Spleen (tissue), 11 donors: ENCODE measurements around the gene MARCHF2. TPM values are rescaled to one million over a fixed set of nuclear protein-coding genes. Genes with fewer than 3 reads are reported as not detected.

ENCODE experiments used
- DNase-seq: peaks from one replicate; pipeline ENCODE4 v3.0.0-alpha.2; 2020
- H3K27ac ChIP-seq, 8 donors: fragments of 200-600 bp; sonication (generic) in 7 of 8; 1 replicate in 4 of 8; 2 replicates in 4 of 8; pipeline versions ENCODE4 v1.5.0 to v1.8.0; 2016 to 2021; ENCODE audit warnings: inconsistent platforms in 4 of 8, mild to moderate bottlenecking in 4 of 8, moderate library complexity in 1 of 8
- H3K27me3 ChIP-seq, 7 donors: fragments of 200-600 bp; sonication (generic) in 6 of 7; replicated peaks in 1 of 7; 1 replicate in 4 of 7; 2 replicates in 3 of 7; pipeline versions ENCODE4 v1.5.0 to v1.8.0; 2016 to 2021; ENCODE audit warnings: inconsistent platforms in 3 of 7, mild to moderate bottlenecking in 1 of 7
- H3K36me3 ChIP-seq, 6 donors: fragments of 200-600 bp; sonication (generic) in 5 of 6; 1 replicate in 4 of 6; 2 replicates in 2 of 6; pipeline versions ENCODE4 v1.5.0 to v1.8.0; 2016 to 2021; ENCODE audit warnings: inconsistent platforms in 2 of 6
- H3K4me1 ChIP-seq, 6 donors: fragments of 200-600 bp; sonication (generic) in 5 of 6; 1 replicate in 3 of 6; 2 replicates in 3 of 6; pipeline versions ENCODE4 v1.5.0 to v1.8.0; 2016 to 2021; ENCODE audit warnings: inconsistent platforms in 3 of 6
- H3K4me3 ChIP-seq, 8 donors: fragments of 200-600 bp; sonication (generic) in 7 of 8; 1 replicate in 4 of 8; 2 replicates in 4 of 8; pipeline versions ENCODE4 v1.5.0 to v1.8.0; 2016 to 2021; ENCODE audit warnings: inconsistent platforms in 4 of 8, mild to moderate bottlenecking in 4 of 8, moderate library complexity in 2 of 8
- H3K9me3 ChIP-seq, 8 donors: fragments of 200-600 bp; sonication (generic) in 7 of 8; 1 replicate in 4 of 8; 2 replicates in 4 of 8; pipeline versions ENCODE4 v1.5.0 to v1.8.0; 2016 to 2021; ENCODE audit warnings: inconsistent platforms in 4 of 8
- CTCF ChIP-seq, 11 experiments: fragments of 200-600 bp in 7 of 11; fragments of 450-650 bp in 4 of 11; sonication (generic) in 4 of 11; IDR thresholded peaks in 8 of 11; conservative IDR thresholded peaks in 3 of 11; 1 replicate in 7 of 11; 2 replicates in 4 of 11; pipeline versions ENCODE4 v1.4.0 to v1.8.0; 2016 to 2021; ENCODE audit warnings: antibody characterized with exemption in 11 of 11, inconsistent platforms in 4 of 11, mild to moderate bottlenecking in 1 of 11
- POLR2A ChIP-seq, 3 donors: fragments of 450-650 bp; IDR thresholded peaks; one replicate each; pipeline ENCODE4 v1.5.1; 2017; ENCODE audit warnings: antibody characterized with exemption in 3 of 3, mild to moderate bottlenecking in 1 of 3
- POLR2AphosphoS5 ChIP-seq, 3 donors: sonication (generic); formaldehyde crosslinking; IDR thresholded peaks; one replicate each; pipeline ENCODE4 v1.5.1; 2017; ENCODE audit warnings: antibody characterized with exemption in 3 of 3
- WGBS, 5 donors: extraction: QIAGEN DNeasy Blood & Tissue Kit in 3 of 5; methylation state at CpG; one replicate each; pipeline versions ENCODE4 v1.1.5 to v1.1.7; 2013 to 2018; 5-methylcytosine and 5-hydroxymethylcytosine counted together
- intact Hi-C: fragments of 100-400 bp; cut with DNase I; formaldehyde crosslinking; loops from one replicate; pipeline ENCODE4 v1.15.0; 2023; ENCODE audit warnings: low total_unique reads
- polyA plus RNA-seq, 3 donors: library from polyadenylated mRNA; stranded (reverse); fragments of 200-250 nt; gene quantifications; one replicate each; pipeline ENCODE4 v1.2.1, GENCODE V29; 2013
- total RNA-seq, 7 donors: library from RNA; depleted of rRNA in 3 of 7; stranded (reverse); fragments of >200 nt in 3 of 7; fragmentation: NEBNext Ultra II Directional in 4 of 7; extraction: Animal tissue kit (Norgen Biotek cat#: 25700) in 4 of 7; gene quantifications; one replicate each; pipeline versions ENCODE4 v1.1.0 to v1.2.1, GENCODE V29; 2016 to 2021
- donor health status: healthy with polysubstance abuse.
- donor health status: DM: no; HTN: no; CAD: no; lungs with moderate emphysema.
- donor health status: DM: no; HTN: no; CAD: no.
- donor health status: Bipolar disorder and iron deficiency.
- donor health status: healthy.
- donor health status: DM: no; HTN: no; CAD: no.
- donor health status: DM: yes; HTN: yes; CAD: no.

The MARCHF2 gene
- total and polyA plus RNA-seq, 10 donors: 33.4 to 212 (median 67.2) TPM

GRCh38 chr19:8392017-8392591 lies 21.0 kb upstream of the MARCHF2 start:
- Histone ChIP-seq H3K9me3 (no peaks in the 10 kb centered on the region), H3K4me1 (peaks cover 34 to 84% (median 64%) of the 10 kb centered on the region in 6 donors), H3K27ac (peak overlapping the region; percentile 60 to 100 (median 100)), H3K27me3 (no peaks in the 10 kb centered on the region), H3K36me3 (peaks cover 0 to 37% (median 0%) of the 10 kb centered on the region in 6 donors), H3K4me3 (peak overlapping the region in 1 of 8 donors; percentile 77)
- TF ChIP-seq POLR2A (IDR thresholded peaks at IDR 0.05): no peak
- peak; percentile 7 to 32 (median 11) for TF ChIP-seq POLR2AphosphoS5 (IDR thresholded peaks at IDR 0.05)
- WGBS, 5 donors: 30 to 56% (median 44%) methylated on average over 9 to 11 of the region's 11 CpGs
- DNase-seq: no peak
- intact Hi-C loops: no loop called here

- peaks cover 0 to 45% (median 0%) of the 10 kb centered on the region in 6 donors for H3K36me3 ChIP-seq
- H3K27me3 ChIP-seq: no peaks in the 10 kb centered on the region
- intact Hi-C loops: no loop called here
- no peak overlapping the region for H3K4me3 ChIP-seq
- DNase-seq: no peak
- H3K4me1 ChIP-seq: peaks cover 34 to 92% (median 76%) of the 10 kb centered on the region in 6 donors
- H3K9me3 ChIP-seq: no peaks in the 10 kb centered on the region
- TF ChIP-seq POLR2A (IDR thresholded peaks at IDR 0.05) (no peak), CTCF (IDR thresholded peaks at IDR 0.05 in 8 of 11, conservative IDR thresholded peaks at IDR 0.05 in 3 of 11) (no peak), POLR2AphosphoS5 (IDR thresholded peaks at IDR 0.05) (peak in 1 of 3 donors; percentile 15)
- WGBS, 5 donors: 72 to 91% (median 74%) methylated on average over 7 to 8 of the region's 8 CpGs
- peak overlapping the region in 7 of 8 donors; percentile 35 to 100 (median 100) for H3K27ac ChIP-seq
Observed at GRCh38 chr19:8393192-8393870, 19.8 kb upstream of the MARCHF2 start.

DNA sequence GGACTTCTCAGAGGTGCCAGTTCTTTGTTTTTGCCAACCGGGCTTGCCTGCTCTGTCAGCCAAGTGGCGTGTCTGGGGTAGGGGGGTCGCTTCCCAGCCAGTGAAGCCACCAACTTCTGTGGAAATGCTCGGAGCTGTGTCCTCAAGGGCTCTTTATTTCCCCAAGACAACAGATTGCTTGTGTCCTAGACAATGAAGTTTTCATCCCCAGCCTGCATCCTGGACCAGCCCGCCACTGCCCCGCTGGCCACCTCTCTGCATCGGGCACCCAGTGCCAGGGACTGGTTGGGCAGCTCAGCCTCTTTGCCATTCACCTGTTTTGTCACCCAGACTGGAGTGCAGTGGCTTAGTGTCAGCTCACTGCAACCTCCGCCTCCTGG lies 19.2 kb upstream of the MARCHF2 start:
- Histone ChIP-seq H3K4me3 (no peak overlapping the region), H3K36me3 (peaks cover 0 to 50% (median 0%) of the 10 kb centered on the region in 6 donors), H3K9me3 (no peaks in the 10 kb centered on the region), H3K27ac (peak overlapping the region in 6 of 8 donors; percentile 39 to 100 (median 100)), H3K4me1 (peaks cover 34 to 92% (median 79%) of the 10 kb centered on the region in 6 donors), H3K27me3 (no peaks in the 10 kb centered on the region)
- WGBS, 5 donors: 89 to 97% (median 93%) methylated on average over 8 of the region's 8 CpGs
- DNase-seq: no peak
- TF ChIP-seq CTCF (IDR thresholded peaks at IDR 0.05 in 8 of 11, conservative IDR thresholded peaks at IDR 0.05 in 3 of 11) (no peak), POLR2A (IDR thresholded peaks at IDR 0.05) (no peak), POLR2AphosphoS5 (IDR thresholded peaks at IDR 0.05) (no peak)
- intact Hi-C loops: no loop called here

DNA sequence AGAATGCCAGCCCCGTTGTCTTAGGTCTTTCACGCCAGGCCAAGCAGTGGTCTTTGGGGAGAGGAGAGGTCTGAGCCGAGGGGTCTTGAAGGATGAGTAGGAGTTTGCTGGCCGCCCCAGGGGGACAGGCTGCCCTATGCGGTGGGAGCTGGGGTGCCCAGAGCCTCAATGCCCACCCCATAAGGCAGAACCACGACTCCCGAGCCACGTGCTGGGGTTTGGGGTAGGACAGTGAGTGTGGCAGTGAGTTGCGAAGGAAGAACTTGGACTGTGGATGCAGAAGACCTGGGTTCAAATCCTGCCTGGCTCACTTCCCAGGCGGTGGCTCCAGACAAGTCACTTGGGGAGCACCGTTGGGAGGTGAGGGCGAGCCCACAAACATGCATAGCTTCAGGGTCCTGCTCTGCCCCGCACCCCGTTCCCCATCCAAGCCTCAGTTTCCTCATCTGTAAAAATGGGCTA lies 17.5 kb upstream of the MARCHF2 start:
- H3K4me3 ChIP-seq: no peak overlapping the region
- TF ChIP-seq POLR2A (IDR thresholded peaks at IDR 0.05) (no peak), POLR2AphosphoS5 (IDR thresholded peaks at IDR 0.05) (no peak), CTCF (IDR thresholded peaks at IDR 0.05 in 8 of 11, conservative IDR thresholded peaks at IDR 0.05 in 3 of 11) (no peak)
- no peaks in the 10 kb centered on the region for H3K27me3 ChIP-seq
- no peak for DNase-seq
- peaks cover 34 to 91% (median 71%) of the 10 kb centered on the region in 6 donors for H3K4me1 ChIP-seq
- H3K9me3 ChIP-seq: no peaks in the 10 kb centered on the region
- H3K27ac ChIP-seq: peak overlapping the region in 7 of 8 donors; percentile 13 to 100 (median 64)
- H3K36me3 ChIP-seq: peaks cover 0 to 68% (median 12%) of the 10 kb centered on the region in 6 donors
- 87 to 96% (median 89%) methylated on average over 10 to 14 of the region's 14 CpGs for WGBS, 5 donors
- intact Hi-C loops: no loop called here
